ENCODE results near the gene HM13. TPM values are rescaled to one million over a fixed set of nuclear protein-coding genes. Genes with fewer than 3 reads are reported as not detected.

The HM13 gene
- total and polyA plus RNA-seq, 2 of the 13 experiments (the other 11 are each of a cell fraction or from before 2014, with no cell fraction given) = 118 to 243 TPM

DNA sequence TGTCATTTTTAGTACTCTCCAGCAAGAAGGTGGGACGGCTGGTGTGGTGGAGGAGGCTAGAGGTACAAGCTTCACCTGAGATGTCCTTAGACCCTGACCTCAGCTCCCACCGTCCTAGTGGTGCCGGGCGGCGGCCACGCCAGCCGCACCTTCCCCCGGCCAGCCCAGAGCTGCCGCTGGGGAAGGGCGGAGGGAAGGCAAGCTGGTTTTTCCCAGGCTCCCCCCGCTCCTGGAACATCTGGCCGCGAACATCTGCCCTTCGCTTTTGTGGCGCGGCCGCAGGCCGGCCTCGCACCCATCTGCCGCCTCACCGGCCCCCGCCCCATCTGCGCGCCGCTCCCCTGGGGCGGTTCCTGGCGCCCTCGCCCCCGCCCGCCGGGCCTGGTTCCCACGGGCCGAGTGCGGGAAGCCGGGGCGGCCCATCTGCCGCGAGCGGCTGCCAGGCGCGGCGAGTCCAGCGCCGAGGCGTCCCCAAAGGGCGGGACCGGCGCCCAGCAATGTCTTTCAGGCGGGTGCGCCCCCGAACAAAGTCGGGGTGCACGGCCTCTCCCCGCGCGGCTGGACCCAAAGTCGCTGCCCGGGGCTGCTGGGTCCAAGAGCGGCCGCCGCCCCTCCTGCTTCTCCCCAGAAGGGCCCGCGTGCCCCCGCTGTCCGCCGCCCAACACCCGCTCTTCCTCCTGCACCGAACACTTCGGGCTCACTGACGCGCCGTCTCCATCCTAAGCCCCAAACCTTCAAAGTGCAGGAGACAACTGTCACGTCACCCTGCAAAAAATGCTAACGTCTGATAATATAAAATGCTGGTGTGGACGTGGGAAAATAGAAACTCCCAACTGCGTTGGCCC, 73.5 kb downstream of the HM13 start (continued):
- TF ChIP-seq DNMT1 (CRISPR knock-in tag; IDR thresholded peaks at IDR 0.05) = no peak
- peak; percentile 48; the same call in 1 of the 2 replicates for TF ChIP-seq REPIN1 (CRISPR knock-in tag; IDR thresholded peaks at IDR 0.05; ENCODE audit: borderline replicate concordance, low read depth)
- TF ChIP-seq THAP11 (CRISPR knock-in tag; IDR thresholded peaks at IDR 0.05) = no peak; the same call in 1 of the 2 replicates
- no peak for TF ChIP-seq ZNF572 (CRISPR knock-in tag; IDR thresholded peaks at IDR 0.05)
- no peak for TF ChIP-seq ELF1 (CRISPR knock-in tag; IDR thresholded peaks at IDR 0.05)
- no peak for TF ChIP-seq ATM (IDR thresholded peaks at IDR 0.05; ENCODE audit: borderline replicate concordance)
- TF ChIP-seq ZBTB43 (CRISPR knock-in tag; conservative IDR thresholded peaks at IDR 0.05) = peak; percentile 63; the same call in 1 of the 2 replicates
- TF ChIP-seq ZNF570 (CRISPR knock-in tag; IDR thresholded peaks at IDR 0.05; ENCODE audit: borderline replicate concordance) = no peak
- TF ChIP-seq, protein P1, sequence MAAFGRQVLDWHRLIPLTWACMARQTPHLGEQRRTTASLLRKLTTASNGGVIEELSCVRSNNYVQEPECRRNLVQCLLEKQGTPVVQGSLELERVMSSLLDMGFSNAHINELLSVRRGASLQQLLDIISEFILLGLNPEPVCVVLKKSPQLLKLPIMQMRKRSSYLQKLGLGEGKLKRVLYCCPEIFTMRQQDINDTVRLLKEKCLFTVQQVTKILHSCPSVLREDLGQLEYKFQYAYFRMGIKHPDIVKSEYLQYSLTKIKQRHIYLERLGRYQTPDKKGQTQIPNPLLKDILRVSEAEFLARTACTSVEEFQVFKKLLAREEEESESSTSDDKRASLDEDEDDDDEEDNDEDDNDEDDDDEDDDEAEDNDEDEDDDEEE (CRISPR knock-in tag; IDR thresholded peaks at IDR 0.05) = 0 out of 2 replicates have a peak, but pooled peaks have one; percentile 8
- TF ChIP-seq, protein P2, sequence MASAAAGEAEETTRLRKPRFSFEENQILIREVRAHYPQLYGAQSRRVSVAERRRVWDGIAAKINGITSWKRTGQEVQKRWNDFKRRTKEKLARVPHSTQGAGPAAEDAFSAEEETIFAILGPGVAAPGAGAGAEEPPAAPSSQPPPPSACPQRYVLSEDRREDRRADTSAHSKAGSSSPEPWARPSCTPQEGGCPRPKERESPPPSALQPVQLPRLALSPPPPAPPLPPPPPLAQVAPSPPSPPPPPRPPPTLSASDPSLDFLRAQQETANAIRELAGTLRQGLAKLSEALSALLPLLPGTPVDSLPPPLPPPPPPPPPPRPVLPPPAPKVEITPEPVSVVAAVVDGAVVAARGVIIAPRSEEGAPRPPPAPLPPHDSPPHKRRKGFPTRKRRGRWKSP (CRISPR knock-in tag; IDR thresholded peaks at IDR 0.05) = no peak
- TF ChIP-seq ARNT (IDR thresholded peaks at IDR 0.05) = no peak
- TF ChIP-seq MLX (CRISPR knock-in tag; IDR thresholded peaks at IDR 0.05) = 0 out of 2 replicates have a peak, but pooled peaks have one; percentile 16
- TF ChIP-seq ZSCAN12 (CRISPR knock-in tag; IDR thresholded peaks at IDR 0.05) = no peak; the same call in 1 of the 2 replicates
- TF ChIP-seq SP4 (CRISPR knock-in tag; IDR thresholded peaks at IDR 0.05) = no peak
- peak; percentile 63; the same call in 1 of the 2 replicates for TF ChIP-seq ETV6 (CRISPR knock-in tag; conservative IDR thresholded peaks at IDR 0.05)
- 0 out of 2 replicates have a peak, but pooled peaks have one; percentile 51 for TF ChIP-seq RNF219 (CRISPR knock-in tag; IDR thresholded peaks at IDR 0.05)
- TF ChIP-seq, protein P3, sequence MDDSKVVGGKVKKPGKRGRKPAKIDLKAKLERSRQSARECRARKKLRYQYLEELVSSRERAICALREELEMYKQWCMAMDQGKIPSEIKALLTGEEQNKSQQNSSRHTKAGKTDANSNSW (CRISPR knock-in tag; IDR thresholded peaks at IDR 0.05; ENCODE audit: borderline replicate concordance) = no peak
- no peak for TF ChIP-seq CCAR2 (optimal IDR thresholded peaks at IDR 0.05; ENCODE audit: low read depth, low read length)
- no peak for TF ChIP-seq ZNF879 (CRISPR knock-in tag; IDR thresholded peaks at IDR 0.05)
- no peak for TF ChIP-seq ZNF451 (CRISPR knock-in tag; IDR thresholded peaks at IDR 0.05)
- no peak for TF ChIP-seq IKZF5 (CRISPR knock-in tag; IDR thresholded peaks at IDR 0.05)
- no peak; the same call in 1 of the 2 replicates for TF ChIP-seq ZFAT (CRISPR knock-in tag; conservative IDR thresholded peaks at IDR 0.05)

Data from HepG2 (cell line).